Right lung (tissue), 10 donors: ENCODE results near the gene METTL26. TPM values are rescaled to one million over a fixed set of nuclear protein-coding genes. Genes with fewer than 3 reads are reported as not detected.

Experiments used
- DNase-seq, 2 donors: peaks; one replicate each; pipeline ENCODE4 v3.0.0-alpha.2; 2013
- long read RNA-seq, 8 donors: transcript quantifications; one replicate each; lab custom pipeline, GENCODE V29; 2026
- polyA plus RNA-seq, 5 donors: library from polyadenylated mRNA; unstranded; fragments of 120-200 nt; gene quantifications; one replicate each; pipeline versions ENCODE4 v1.2.1 to v1.2.3, GENCODE V29; 2013; ENCODE audit warnings: inconsistent platforms in 1 of 5, low replicate concordance in 1 of 5; ENCODE audit not compliant: insufficient read length in 5 of 5, insufficient read depth in 1 of 5

The METTL26 gene
- 10 to 100 TPM; 37.9 to 74.1 (median 49.3) TPM for polyA plus RNA-seq
- long read RNA-seq, donor 1, transcript METTL26-206 (3 exons, 1,710 nt), result minor isoform, 14 of 110 reads
- long read RNA-seq, donor 1, transcript METTL26-201 (6 exons, 794 nt), result major isoform, 21 of 110 reads
- long read RNA-seq, donor 1, transcript METTL26-205 (5 exons, 726 nt), result minor isoform, 13 of 110 reads
- long read RNA-seq, donor 1, transcript METTL26-202 (3 exons, 544 nt), result minor isoform, 10 of 110 reads
- long read RNA-seq, donor 1, partial matches to known transcripts, result 26 of 110 reads
- long read RNA-seq, donor 1, other reads (novel, unspliced or antisense), result 0 of 110 reads
- long read RNA-seq, donor 2, transcript METTL26-207 (6 exons, 755 nt), result minor isoform, 5 of 33 reads
- long read RNA-seq, donor 2, transcript METTL26-201 (6 exons, 794 nt), result major isoform, 14 of 33 reads
- long read RNA-seq, donor 2, partial matches to known transcripts, result 0 of 33 reads
- long read RNA-seq, donor 2, other reads (novel, unspliced or antisense), result 0 of 33 reads
- long read RNA-seq, donor 3, transcript METTL26-206 (3 exons, 1,710 nt), result minor isoform, 7 of 64 reads
- long read RNA-seq, donor 3, transcript METTL26-202 (3 exons, 544 nt), result minor isoform, 5 of 64 reads
- long read RNA-seq, donor 3, transcript METTL26-201 (6 exons, 794 nt), result major isoform, 17 of 64 reads
- long read RNA-seq, donor 3, transcript METTL26-205 (5 exons, 726 nt), result minor isoform, 9 of 64 reads
- long read RNA-seq, donor 3, partial matches to known transcripts, result 10 of 64 reads
- long read RNA-seq, donor 3, other reads (novel, unspliced or antisense), result 0 of 64 reads
- long read RNA-seq, donor 4, transcript METTL26-206 (3 exons, 1,710 nt), result major isoform, 10 of 41 reads
- long read RNA-seq, donor 4, transcript METTL26-201 (6 exons, 794 nt), result major isoform, 10 of 41 reads
- long read RNA-seq, donor 4, transcript METTL26-203 (4 exons, 604 nt), result minor isoform, 5 of 41 reads
- long read RNA-seq, donor 4, transcript METTL26-202 (3 exons, 544 nt), result minor isoform, 6 of 41 reads
- long read RNA-seq, donor 4, partial matches to known transcripts, result 0 of 41 reads
- long read RNA-seq, donor 4, other reads (novel, unspliced or antisense), result 0 of 41 reads
- long read RNA-seq, donor 5, transcript METTL26-204 (4 exons, 558 nt), result minor isoform, 7 of 76 reads
- long read RNA-seq, donor 5, transcript METTL26-205 (5 exons, 726 nt), result minor isoform, 12 of 76 reads
- long read RNA-seq, donor 5, transcript METTL26-201 (6 exons, 794 nt), result major isoform, 37 of 76 reads
- long read RNA-seq, donor 5, transcript METTL26-207 (6 exons, 755 nt), result minor isoform, 6 of 76 reads
- long read RNA-seq, donor 5, partial matches to known transcripts, result 0 of 76 reads
- long read RNA-seq, donor 5, other reads (novel, unspliced or antisense), result 0 of 76 reads
- long read RNA-seq, donor 6, transcript METTL26-204 (4 exons, 558 nt), result minor isoform, 8 of 56 reads
- long read RNA-seq, donor 6, transcript METTL26-206 (3 exons, 1,710 nt), result minor isoform, 6 of 56 reads
- long read RNA-seq, donor 6, transcript METTL26-205 (5 exons, 726 nt), result minor isoform, 11 of 56 reads
- long read RNA-seq, donor 6, transcript METTL26-201 (6 exons, 794 nt), result major isoform, 17 of 56 reads
- long read RNA-seq, donor 6, partial matches to known transcripts, result 0 of 56 reads
- long read RNA-seq, donor 6, other reads (novel, unspliced or antisense), result 0 of 56 reads
- long read RNA-seq, donor 7, transcript METTL26-202 (3 exons, 544 nt), result minor isoform, 8 of 46 reads
- long read RNA-seq, donor 7, transcript METTL26-201 (6 exons, 794 nt), result major isoform, 13 of 46 reads
- long read RNA-seq, donor 7, transcript METTL26-206 (3 exons, 1,710 nt), result minor isoform, 7 of 46 reads
- long read RNA-seq, donor 7, transcript METTL26-205 (5 exons, 726 nt), result minor isoform, 7 of 46 reads
- long read RNA-seq, donor 7, partial matches to known transcripts, result 0 of 46 reads
- long read RNA-seq, donor 7, other reads (novel, unspliced or antisense), result 0 of 46 reads
- long read RNA-seq, donor 8, transcript METTL26-206 (3 exons, 1,710 nt), result major isoform, 5 of 19 reads
- long read RNA-seq, donor 8, transcript METTL26-201 (6 exons, 794 nt), result major isoform, 5 of 19 reads
- long read RNA-seq, donor 8, partial matches to known transcripts, result 0 of 19 reads
- long read RNA-seq, donor 8, other reads (novel, unspliced or antisense), result 0 of 19 reads

GRCh38 chr16:636206-637080 lies at the start of gene METTL26:
Gene METTL26 (minus strand): TSS chr16:636305. CDS start chr16:636290, 15 bp downstream.
- DNase-seq, result peak; percentile 95

DNA sequence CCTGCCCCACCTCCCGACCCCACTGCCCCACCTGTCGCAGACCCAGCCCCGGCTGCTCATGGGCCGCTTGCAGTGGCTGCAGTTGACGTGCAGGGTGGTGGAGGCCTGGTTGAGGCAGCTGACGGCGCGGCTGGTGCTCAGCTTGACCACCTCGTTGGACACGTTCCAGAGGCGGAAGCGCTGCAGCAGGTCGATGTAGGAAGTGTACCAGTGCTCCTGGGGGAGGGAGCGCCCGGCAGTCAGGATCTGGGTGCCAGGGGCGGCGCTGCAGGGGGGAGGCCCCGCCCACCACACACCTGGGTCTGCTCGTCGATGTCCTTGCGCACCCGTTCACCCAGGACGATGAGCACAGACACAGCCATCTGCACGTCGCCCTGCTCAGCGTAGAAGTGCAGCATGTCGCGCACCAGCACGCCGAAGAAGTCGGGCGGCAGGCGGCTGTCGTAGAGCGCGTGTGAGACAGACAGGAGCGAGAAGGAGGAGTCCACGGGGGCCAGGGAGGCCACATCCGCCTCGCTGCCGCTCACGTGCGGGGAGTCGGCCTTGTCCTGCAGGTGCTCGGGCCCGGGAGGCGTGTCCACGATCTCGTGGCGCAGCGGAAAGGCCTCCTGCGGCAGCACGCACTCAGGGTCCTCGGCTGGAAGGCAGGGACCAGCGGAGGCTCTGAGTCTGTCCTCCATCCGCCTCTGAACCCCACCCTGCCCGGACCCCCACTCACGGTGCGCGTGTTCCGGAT lies 49.0 kb upstream of the METTL26 start:
- no peak for DNase-seq

DNA sequence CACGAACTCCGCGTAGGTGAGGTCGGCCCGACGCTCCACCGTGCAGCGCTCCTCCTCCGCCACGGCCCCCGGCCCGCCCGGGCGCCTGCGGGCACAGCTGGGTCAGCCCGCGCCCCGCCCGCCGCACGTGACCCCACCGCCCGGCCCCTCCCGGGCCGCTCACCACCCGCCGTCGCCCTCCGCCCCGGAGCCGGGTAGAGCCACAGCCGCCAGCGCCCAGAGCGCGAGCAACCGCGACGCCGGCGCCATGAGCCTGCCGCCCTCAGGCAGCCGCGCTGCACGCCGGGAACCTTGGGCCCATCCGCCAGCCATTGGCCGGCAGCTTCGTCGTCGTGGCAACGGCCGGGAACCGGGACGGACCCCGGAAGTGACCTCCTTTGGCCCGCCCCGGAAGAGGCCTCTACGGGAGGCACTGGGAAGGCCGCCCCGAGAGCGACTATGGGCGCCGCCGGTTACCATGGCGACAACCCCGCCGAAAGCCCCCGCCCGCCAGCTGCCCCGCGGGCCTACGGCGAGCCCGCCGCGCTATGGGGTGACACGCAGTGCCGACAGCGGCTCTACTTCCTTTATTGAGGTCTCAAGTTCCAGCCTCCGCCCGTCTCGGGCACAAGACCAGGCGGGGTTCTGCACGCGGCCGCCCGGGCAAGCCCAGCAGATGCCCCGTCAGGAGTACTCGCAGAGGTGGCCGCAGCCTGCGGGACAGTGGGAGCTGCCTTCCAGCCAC lies 48.1 kb upstream of the METTL26 start, which contains the start of gene JMJD8:
TSS of gene JMJD8 (minus strand) at position 264 of the 724 bp plus-strand sequence. CDS start at position 249, 15 bp downstream.
- DNase-seq, result peak; percentile 93

DNA sequence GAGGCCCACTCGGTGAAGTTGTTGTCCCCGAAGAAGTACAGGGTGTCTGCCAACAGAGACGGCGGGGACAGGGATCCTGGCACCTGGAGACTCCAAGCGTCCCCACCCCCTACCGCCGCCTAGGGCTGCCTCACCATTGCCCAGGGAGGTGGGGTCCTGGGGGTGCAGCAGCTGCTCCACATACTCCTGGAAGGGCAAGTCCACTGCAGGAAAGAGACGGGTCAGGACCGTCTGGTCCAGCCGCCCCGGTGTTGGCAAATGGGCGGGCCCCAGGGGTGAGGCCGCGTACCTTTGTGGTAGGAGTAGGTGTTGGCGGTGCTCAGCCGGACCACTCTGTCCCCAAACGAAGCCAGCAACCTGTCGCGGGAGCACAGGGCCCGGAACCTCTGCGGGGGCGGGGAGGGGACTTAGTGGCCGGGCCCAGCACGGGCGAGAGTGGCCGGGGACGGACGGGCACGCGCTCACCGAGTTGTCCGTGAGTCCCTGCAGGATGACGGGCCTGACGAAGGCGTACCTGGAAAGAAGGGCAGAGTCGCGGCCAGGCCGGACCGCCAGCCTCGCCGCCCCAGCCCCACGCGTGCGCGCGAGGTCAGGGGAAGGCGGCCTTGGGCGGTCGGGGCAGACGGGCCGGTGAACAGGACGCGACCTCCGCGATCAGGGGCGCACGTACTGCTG lies 47.4 kb upstream of the METTL26 start:
- no peak for DNase-seq

- no peak for DNase-seq
Observed at GRCh38 chr16:682493-683395, 46.6 kb upstream of the METTL26 start.

DNA sequence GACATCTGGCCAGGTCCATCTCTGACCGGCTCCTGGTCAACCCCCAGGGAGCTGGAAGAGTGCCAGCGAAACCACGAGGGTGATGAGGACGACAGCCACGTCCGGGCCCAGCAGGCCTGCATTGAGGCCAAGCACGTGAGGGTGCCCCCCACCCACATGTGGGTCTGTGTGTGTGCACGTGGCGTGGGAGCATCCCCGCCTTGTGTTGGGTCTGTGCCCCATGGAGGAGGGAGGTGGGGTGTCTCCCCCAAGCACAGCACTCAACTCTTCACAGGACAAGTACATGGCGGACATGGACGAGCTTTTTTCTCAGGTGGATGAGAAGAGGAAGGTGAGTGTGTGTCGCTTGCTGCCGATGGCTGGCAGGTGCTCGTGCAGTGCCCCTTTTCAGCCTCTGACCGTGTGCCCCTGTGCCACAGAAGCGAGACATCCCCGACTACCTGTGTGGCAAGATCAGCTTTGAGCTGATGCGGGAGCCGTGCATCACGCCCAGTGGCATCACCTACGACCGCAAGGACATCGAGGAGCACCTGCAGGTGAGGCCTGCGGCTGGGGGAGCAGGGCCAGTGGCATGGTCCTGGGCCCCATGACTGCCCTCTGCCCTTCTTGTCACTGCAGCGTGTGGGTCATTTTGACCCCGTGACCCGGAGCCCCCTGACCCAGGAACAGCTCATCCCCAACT lies 45.8 kb upstream of the METTL26 start:
- no peak for DNase-seq

- no peak for DNase-seq
Observed at GRCh38 chr16:680967-681745, 45.1 kb upstream of the METTL26 start.

GRCh38 chr16:680625-680945 lies 44.5 kb upstream of the METTL26 start:
- no peak for DNase-seq

DNA sequence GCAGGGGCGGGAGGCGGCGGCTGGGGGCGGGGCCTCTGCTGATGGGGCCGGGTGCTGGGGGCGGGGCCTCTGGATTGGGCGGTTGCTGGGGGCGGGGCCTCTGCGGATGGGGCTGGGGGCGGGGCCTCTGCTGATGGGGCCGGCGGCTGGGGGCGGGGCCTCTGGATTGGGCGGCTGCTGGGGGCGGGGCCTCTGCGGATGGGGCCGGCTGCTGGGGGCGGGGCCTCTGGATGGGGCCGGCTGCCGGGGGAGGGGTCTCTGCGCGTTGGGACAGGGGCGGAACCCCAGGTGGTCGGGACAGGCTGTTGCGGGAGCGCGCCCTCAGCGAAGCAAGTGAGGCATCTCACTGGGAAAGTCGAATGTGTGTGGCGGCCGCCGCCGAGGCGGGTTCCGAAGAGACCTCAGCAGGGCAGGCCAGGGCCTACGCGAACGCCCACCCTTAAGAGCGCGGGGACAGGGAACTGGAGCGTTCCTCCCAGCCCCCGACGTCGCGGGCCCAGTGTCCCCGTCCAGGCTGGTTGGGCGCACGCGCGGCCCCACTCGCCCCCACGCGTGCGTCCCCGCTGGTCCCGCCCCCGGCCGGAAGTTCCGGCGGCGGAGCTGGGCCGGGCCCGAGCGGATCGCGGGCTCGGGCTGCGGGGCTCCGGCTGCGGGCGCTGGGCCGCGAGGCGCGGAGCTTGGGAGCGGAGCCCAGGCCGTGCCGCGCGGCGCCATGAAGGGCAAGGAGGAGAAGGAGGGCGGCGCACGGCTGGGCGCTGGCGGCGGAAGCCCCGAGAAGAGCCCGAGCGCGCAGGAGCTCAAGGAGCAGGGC lies 43.9 kb upstream of the METTL26 start, which contains the start of gene STUB1:
TSS of gene STUB1 (plus strand) at position 597 of the 811 bp plus-strand sequence. CDS start at position 713, 116 bp downstream.
- DNase-seq, result peak; percentile 77 to 83

DNA sequence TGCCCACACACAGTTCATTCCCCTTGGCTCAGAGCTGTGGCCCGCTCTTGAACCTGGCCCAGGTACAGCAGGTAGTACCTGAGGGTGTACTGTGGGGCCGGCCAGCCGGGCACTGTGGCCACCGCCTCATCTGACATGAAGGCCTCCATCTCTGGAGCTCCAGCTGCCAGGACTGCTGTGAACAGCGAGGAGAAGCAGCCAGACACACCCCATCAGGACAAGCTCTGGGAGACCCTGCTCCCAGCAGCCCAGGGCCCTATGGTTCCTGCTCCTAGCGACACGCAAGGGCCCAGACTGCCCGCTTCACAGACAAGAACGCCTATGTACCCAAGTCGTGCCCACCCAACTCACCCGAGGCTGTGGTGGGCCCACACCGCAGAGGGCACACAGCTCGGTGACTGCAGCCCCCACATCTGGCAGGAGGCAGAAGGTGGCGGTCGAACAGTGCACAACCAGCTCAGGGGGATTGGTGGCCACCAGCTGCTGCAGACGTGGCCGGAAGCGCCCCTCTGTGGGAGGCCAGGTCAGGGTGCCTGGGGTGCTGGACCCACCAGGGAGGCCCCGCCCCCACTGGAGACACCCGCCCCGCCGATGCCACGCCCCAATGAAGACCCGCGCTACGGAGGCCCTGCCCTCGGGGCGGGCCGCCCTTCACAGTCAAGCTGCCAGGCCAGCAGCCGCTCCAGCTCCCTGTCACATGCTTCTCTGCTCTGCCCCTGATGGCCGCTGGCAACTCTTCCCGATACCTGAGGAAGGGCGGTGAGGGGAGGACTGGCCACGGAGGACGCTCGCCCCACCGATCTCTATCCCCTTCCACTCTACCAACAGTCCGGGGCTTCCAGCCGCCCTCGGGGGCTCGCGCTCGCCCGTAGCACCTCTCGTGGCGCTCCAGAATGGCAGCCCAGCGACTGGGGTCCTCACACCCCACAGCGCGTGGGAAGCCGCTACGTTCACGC lies 43.0 kb upstream of the METTL26 start:
- peak; percentile 81 to 83 for DNase-seq

DNA sequence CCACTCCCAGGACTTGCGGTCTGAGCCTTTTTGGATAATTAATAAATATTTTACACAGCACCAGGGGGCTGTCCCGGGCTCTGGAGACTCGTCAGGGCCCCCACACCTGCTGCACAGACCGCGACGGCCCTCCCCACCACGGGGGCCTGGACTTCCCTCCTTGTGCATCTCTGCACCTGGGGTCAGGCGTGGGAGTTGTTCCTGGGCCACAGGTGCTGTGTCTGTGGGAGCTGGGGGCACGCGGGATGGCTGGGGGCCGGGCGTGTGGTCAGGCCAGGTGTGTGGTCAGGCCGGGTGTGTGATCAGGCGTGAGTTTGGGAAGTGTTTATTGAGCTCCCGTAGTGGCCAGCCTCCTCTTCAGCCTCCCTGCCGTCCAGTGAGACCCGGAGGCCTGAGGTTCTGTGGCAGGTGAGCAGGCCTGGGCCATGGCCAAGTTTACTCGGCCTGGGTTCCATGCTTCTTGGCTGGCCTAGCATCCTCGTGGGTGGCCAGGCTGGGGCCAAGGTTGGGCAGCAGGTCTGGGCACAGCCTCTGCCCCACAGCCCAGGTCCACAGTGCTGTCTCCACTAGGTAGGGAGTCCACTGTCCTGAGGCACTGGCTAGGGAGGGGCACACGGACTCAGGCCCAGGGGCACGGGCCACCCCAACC lies 42.2 kb upstream of the METTL26 start:
- no peak for DNase-seq
